IgD-negative memory B cell (primary cell): ENCODE measurements around the gene DNAAF5. TPM values are rescaled to one million over a fixed set of nuclear protein-coding genes. Genes with fewer than 3 reads are reported as not detected.
"Not testable (repeated sequence)": the region's sequence is repeated elsewhere in the genome, so short reads cannot be mapped to it uniquely, and the experiment has no call there.

ENCODE experiments used
- H3K27ac Mint-ChIP-seq, 3 donors: one replicate each; pipeline ENCODE4 v1.8.0; 2020 to 2022; ENCODE audit warnings: mild to moderate bottlenecking in 3 of 3, mixed read lengths in 3 of 3, moderate library complexity in 1 of 3
- H3K27me3 Mint-ChIP-seq: one replicate; pipeline ENCODE4 v1.8.0; 2021; ENCODE audit warnings: mixed read lengths
- H3K36me3 Mint-ChIP-seq: one replicate; pipeline ENCODE4 v1.8.0; 2020; ENCODE audit warnings: mild to moderate bottlenecking, mixed read lengths
- H3K4me1 Mint-ChIP-seq, 3 donors: one replicate each; pipeline ENCODE4 v1.8.0; 2020 to 2022; ENCODE audit warnings: mixed read lengths in 3 of 3, mild to moderate bottlenecking in 1 of 3
- H3K4me3 Mint-ChIP-seq, 4 donors: one replicate each; pipeline ENCODE4 v1.8.0; 2020 to 2022; ENCODE audit warnings: mild to moderate bottlenecking in 4 of 4, mixed read lengths in 4 of 4, moderate library complexity in 3 of 4
- H3K9me3 Mint-ChIP-seq, 3 donors: one replicate each; pipeline ENCODE4 v1.8.0; 2020 to 2021; ENCODE audit warnings: mixed read lengths in 3 of 3, mild to moderate bottlenecking in 1 of 3
- polyA plus RNA-seq: library from polyadenylated mRNA; unstranded; fragments of 300-500 nt; fragmentation: Illumina TruSeq; gene quantifications from one replicate; pipeline ENCODE4 v1.2.3, GENCODE V29; 2021

DNAAF5 gene
- polyA plus RNA-seq, 1 donor from 2014 or later, result 2.7 TPM

DNA sequence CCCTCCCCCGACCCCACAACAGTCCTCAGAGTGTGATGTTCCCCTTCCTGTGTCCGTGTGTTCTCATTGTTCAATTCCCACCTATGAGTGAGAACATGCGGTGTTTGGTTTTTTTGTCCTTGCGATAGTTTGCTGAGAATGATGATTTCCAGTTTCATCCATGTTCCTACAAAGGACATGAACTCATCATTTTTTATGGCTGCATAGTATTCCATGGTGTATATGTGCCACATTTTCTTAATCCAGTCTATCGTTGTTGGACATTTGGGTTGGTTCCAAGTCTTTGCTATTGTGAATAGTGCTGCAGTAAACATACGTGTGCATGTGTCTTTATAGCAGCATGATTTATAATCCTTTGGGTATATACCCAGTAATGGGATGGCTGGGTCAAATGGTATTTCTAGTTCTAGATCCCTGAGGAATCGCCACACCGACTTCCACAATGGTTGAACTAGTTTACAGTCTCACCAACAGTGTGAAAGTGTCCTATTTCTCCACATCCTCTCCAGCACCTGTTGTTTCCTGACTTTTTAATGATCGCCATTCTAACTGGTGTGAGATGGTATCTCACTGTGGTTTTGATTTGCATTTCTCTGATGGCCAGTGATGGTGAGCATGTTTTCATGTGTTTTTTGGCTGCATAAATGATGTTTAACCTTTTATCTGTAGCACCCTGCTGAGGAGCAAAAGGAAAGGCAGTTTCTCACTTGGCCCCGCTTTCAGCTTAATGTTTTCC is 70.1 kb downstream of the DNAAF5 start:
- H3K36me3 Mint-ChIP-seq, H3K27me3 Mint-ChIP-seq, H3K9me3 Mint-ChIP-seq, H3K27ac Mint-ChIP-seq, H3K4me1 Mint-ChIP-seq: not testable (repeated sequence)
- peak overlapping the region in 1 of 4 donors; percentile 37 for H3K4me3 Mint-ChIP-seq

GRCh38 chr7:798921-799470 is 72.5 kb downstream of the DNAAF5 start:
- Mint-ChIP-seq H3K9me3 (no peaks in the 10 kb centered on the region), H3K4me3 (no peak overlapping the region), H3K27ac (no peak overlapping the region), H3K27me3 (no peaks in the 10 kb centered on the region), H3K36me3 (no peaks in the 10 kb centered on the region), H3K4me1 (no peaks in the 10 kb centered on the region)

- no peaks in the 10 kb centered on the region for H3K36me3 Mint-ChIP-seq
- H3K4me3 Mint-ChIP-seq, result no peak overlapping the region
- H3K4me1 Mint-ChIP-seq, result no peaks in the 10 kb centered on the region
- H3K27ac Mint-ChIP-seq, result no peak overlapping the region
- no peaks in the 10 kb centered on the region for H3K9me3 Mint-ChIP-seq
- no peaks in the 10 kb centered on the region for H3K27me3 Mint-ChIP-seq
Measured at GRCh38 chr7:800692-801091, 74.2 kb downstream of the DNAAF5 start.

GRCh38 chr7:801351-801750 is 74.9 kb downstream of the DNAAF5 start:
- H3K9me3 Mint-ChIP-seq, H3K36me3 Mint-ChIP-seq, H3K4me1 Mint-ChIP-seq, H3K27me3 Mint-ChIP-seq, H3K27ac Mint-ChIP-seq, H3K4me3 Mint-ChIP-seq: not testable (repeated sequence)

DNA sequence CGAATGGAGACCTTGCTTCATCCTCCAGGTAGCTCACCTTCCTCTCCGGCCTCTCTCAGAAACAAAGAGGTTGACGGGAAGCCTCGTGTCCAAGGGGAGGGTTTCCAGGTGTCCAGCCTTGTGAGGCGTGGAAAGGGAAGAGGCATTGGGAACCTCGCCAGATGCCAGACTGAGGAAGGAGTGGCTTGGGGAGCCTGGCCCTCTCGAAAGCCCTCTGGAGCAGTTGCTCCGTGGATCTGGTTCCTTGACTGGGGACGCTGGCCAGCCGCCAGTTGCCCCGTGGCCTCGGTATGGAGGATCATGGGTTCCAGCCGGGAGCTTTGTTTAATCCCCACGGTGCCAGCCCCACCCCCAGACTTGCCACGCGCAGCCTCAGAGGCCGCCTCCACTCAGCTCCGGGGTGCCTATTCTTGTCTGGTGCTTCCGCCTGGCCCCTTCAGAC is 75.5 kb downstream of the DNAAF5 start:
- Mint-ChIP-seq H3K9me3 (no peaks in the 10 kb centered on the region), H3K4me1 (no peaks in the 10 kb centered on the region), H3K27ac (no peak overlapping the region), H3K36me3 (no peaks in the 10 kb centered on the region), H3K27me3 (no peaks in the 10 kb centered on the region), H3K4me3 (no peak overlapping the region)

- no peak overlapping the region for H3K4me3 Mint-ChIP-seq
- no peaks in the 10 kb centered on the region for H3K9me3 Mint-ChIP-seq
- no peak overlapping the region for H3K27ac Mint-ChIP-seq
- H3K4me1 Mint-ChIP-seq, result no peaks in the 10 kb centered on the region
- H3K27me3 Mint-ChIP-seq, result no peaks in the 10 kb centered on the region
- no peaks in the 10 kb centered on the region for H3K36me3 Mint-ChIP-seq
Measured at GRCh38 chr7:802500-803242, 76.2 kb downstream of the DNAAF5 start.

GRCh38 chr7:803243-803635 is 76.7 kb downstream of the DNAAF5 start:
- Mint-ChIP-seq H3K27me3 (no peaks in the 10 kb centered on the region), H3K4me3 (no peak overlapping the region), H3K9me3 (no peaks in the 10 kb centered on the region), H3K4me1 (no peaks in the 10 kb centered on the region), H3K27ac (no peak overlapping the region), H3K36me3 (peaks cover under 1% of the 10 kb centered on the region)

DNA sequence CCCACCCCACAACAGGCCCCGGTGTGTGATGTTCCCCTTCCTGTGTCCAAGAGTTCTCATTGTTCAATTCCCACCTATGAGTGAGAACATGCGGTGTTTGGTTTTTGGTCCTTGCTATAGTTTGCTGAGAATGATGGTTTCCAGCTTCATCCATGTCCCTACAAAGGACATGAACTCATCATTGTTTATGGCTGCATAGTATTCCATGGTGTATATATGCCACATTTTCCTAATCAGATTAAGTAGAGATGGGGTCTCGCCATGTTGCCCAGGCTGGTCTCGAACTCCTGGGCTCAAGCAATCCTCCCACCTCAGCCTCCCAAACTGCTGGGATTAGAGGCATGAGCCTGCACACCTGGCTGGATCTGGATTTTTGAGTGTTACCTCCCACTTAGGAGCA is 77.3 kb downstream of the DNAAF5 start:
- H3K27me3 Mint-ChIP-seq, H3K36me3 Mint-ChIP-seq, H3K4me1 Mint-ChIP-seq, H3K9me3 Mint-ChIP-seq, H3K4me3 Mint-ChIP-seq: not testable (repeated sequence)
- peak overlapping the region in 1 of 3 donors; percentile 65 for H3K27ac Mint-ChIP-seq

GRCh38 chr7:805261-805660 is 78.8 kb downstream of the DNAAF5 start:
- Mint-ChIP-seq H3K27me3 (no peaks in the 10 kb centered on the region), H3K4me1 (no peaks in the 10 kb centered on the region), H3K9me3 (peaks cover 0 to 1% (median 0%) of the 10 kb centered on the region in 3 donors), H3K27ac (no peak overlapping the region), H3K4me3 (no peak overlapping the region), H3K36me3 (peaks cover 4% of the 10 kb centered on the region)

GRCh38 chr7:815284-816216 is 89.1 kb downstream of the DNAAF5 start:
- peaks cover 2% of the 10 kb centered on the region for H3K27me3 Mint-ChIP-seq
- H3K27ac Mint-ChIP-seq, result peak overlapping the region in 2 of 3 donors; percentile 85 to 92
- no peaks in the 10 kb centered on the region for H3K9me3 Mint-ChIP-seq
- H3K4me3 Mint-ChIP-seq, result peak overlapping the region; percentile 81 to 92 (median 86)
- peaks cover 39 to 43% (median 43%) of the 10 kb centered on the region in 3 donors for H3K4me1 Mint-ChIP-seq
- H3K36me3 Mint-ChIP-seq, result peaks cover under 1% of the 10 kb centered on the region

- H3K4me1 Mint-ChIP-seq, result peaks cover 43 to 49% (median 47%) of the 10 kb centered on the region in 3 donors
- no peaks in the 10 kb centered on the region for H3K9me3 Mint-ChIP-seq
- peak overlapping the region in 1 of 3 donors; percentile 35 for H3K27ac Mint-ChIP-seq
- H3K4me3 Mint-ChIP-seq, result peak overlapping the region; percentile 70 to 85 (median 80)
- H3K36me3 Mint-ChIP-seq, result peaks cover 4% of the 10 kb centered on the region
- H3K27me3 Mint-ChIP-seq, result peaks cover 2% of the 10 kb centered on the region
Measured at GRCh38 chr7:816300-816750, 89.8 kb downstream of the DNAAF5 start.

- Mint-ChIP-seq H3K27me3 (peaks cover under 1% of the 10 kb centered on the region), H3K4me3 (peak overlapping the region; percentile 92 to 100 (median 94)), H3K4me1 (peaks cover 43 to 51% (median 50%) of the 10 kb centered on the region in 3 donors), H3K27ac (peak overlapping the region; percentile 90 to 96 (median 91)), H3K36me3 (peaks cover 4% of the 10 kb centered on the region), H3K9me3 (no peaks in the 10 kb centered on the region)
Measured at GRCh38 chr7:816751-817671, 90.5 kb downstream of the DNAAF5 start.

DNA sequence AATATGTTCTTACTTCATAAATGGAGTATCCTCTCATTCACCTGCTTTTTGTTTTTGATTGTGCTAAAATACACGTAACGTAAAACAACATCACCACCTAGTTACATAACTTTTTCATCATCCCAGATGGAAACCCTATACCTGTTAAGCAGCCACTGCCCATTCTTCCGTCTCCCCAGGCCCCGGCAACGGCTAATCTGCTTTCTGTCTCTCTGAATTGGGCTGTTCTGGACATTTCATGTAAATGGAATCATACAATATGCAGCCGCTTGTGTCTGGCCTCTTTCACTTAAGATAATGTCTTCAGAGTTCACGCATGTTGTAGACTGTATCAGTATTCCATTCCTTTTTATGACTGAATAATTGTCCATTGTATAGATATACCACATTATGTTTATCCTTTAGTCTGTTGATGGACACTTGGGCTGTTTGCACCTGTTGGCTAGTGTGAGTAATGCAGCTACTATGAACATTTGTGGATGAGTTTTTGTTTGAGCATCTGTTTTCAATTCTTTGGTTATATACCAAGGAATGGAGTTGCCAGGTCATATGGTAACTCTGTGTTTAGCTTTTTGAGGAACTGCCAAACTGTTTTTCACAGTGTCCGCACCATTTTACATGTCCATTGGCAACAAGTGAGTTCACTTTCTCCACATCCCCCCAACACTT is 91.7 kb downstream of the DNAAF5 start:
- Mint-ChIP-seq H3K36me3 (peaks cover 4% of the 10 kb centered on the region), H3K4me3 (peak overlapping the region; percentile 92 to 100 (median 94)), H3K27ac (peak overlapping the region; percentile 46 to 96 (median 91)), H3K27me3 (no peaks in the 10 kb centered on the region), H3K4me1 (peaks cover 40 to 49% (median 47%) of the 10 kb centered on the region in 3 donors), H3K9me3 (no peaks in the 10 kb centered on the region)
